Effector memory CD8-positive, alpha-beta T cell (primary cell): Measurements from ENCODE around the gene PACRG.

ENCODE experiments used
- ATAC-seq: fragments of 150-1000 bp; cut with Tn5 transposase; replicated peaks from 2 replicates; pipeline ENCODE4 v1.10.0; 2021; ENCODE audit warnings: mild to moderate bottlenecking, moderate library complexity
- DNase-seq, 3 experiments: peaks; one replicate each; pipeline ENCODE4 v3.0.0; 2021
- H3K27ac Mint-ChIP-seq, 2 donors: one replicate each; pipeline ENCODE4 v1.8.0; 2022; ENCODE audit warnings: mild to moderate bottlenecking in 2 of 2, mixed read lengths in 2 of 2, moderate library complexity in 2 of 2
- H3K27me3 Mint-ChIP-seq, 2 donors: one replicate each; pipeline ENCODE4 v1.8.0; 2022; ENCODE audit warnings: mixed read lengths in 2 of 2
- H3K36me3 Mint-ChIP-seq: one replicate; pipeline ENCODE4 v1.8.0; 2022; ENCODE audit warnings: mild to moderate bottlenecking, moderate library complexity, mixed read lengths; ENCODE audit not compliant: insufficient read depth
- H3K4me1 Mint-ChIP-seq, 2 donors: one replicate each; pipeline ENCODE4 v1.8.0; 2022; ENCODE audit warnings: low read depth in 2 of 2, mixed read lengths in 2 of 2
- H3K4me3 Mint-ChIP-seq, 2 donors: one replicate each; pipeline ENCODE4 v1.8.0; 2022; ENCODE audit warnings: mild to moderate bottlenecking in 2 of 2, mixed read lengths in 2 of 2, moderate library complexity in 2 of 2
- H3K9me3 Mint-ChIP-seq, 2 donors: one replicate each; pipeline ENCODE4 v1.8.0; 2022; ENCODE audit warnings: mixed read lengths in 2 of 2

PACRG gene

DNA sequence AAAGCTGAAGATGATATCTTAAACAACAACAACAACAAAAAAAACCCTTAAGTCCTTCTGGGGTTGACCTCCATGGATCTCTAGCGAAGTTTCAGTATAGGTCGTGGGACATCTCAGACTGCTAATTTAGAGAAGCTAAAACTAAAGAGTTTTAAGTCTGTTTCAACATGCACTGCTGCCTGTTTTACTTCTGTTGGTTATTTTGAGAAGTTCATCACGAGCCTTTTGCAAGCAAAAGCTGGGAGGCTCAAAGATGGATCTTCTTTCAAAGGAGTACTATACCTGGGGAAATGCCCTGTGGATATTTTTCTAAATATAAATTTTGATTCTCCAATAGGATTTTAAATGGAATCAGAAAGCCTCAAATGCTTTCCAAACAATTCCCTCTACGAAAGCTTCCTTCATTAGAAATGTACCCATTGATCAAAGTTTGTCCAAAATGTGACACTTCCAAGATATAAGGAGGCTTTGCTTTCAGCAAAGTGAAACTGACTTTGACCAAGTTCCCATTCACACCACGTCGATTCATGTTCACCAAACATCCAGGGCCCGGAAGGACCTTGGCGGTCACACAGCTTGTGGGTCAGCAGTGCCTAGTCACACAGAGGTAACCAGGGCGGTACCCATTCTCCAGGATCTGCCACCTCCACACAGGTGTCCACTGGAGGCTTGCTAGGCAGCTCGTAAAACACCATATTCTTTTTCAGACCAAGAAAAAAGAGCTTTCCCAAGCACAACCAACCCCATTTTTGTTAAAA, 592.0 kb downstream of the PACRG start:
- no peak for ATAC-seq
- Mint-ChIP-seq H3K27me3 (peaks cover 27 to 40% of the 10 kb centered on the region in 2 donors), H3K4me1 (peaks cover 2 to 3% of the 10 kb centered on the region in 2 donors)

DNA sequence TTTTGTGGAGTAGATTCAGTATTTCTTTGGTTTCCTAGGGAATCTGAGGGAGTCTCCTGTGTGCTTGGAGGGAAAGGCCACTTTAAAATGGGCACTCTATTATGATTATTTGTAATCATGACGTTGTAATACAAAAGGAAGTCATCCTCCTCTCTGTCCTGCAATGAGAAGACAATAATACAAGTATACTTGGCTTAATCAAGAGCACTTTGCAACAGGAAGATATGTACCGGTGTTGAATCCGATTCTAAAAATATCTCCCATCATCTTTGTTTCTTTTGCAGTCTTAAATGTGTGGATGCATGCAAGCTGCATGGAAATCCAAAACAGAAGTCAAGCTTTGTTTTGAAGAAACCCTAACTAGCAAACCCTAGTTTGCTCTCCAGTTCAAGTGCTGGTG, 592.6 kb downstream of the PACRG start:
- peaks cover 23 to 40% of the 10 kb centered on the region in 2 donors for H3K27me3 Mint-ChIP-seq
- H3K4me3 Mint-ChIP-seq = no peak overlapping the region
- ATAC-seq = no peak
- H3K4me1 Mint-ChIP-seq = peaks cover 2 to 3% of the 10 kb centered on the region in 2 donors
- no peak overlapping the region for H3K27ac Mint-ChIP-seq
- no peaks in the 10 kb centered on the region for H3K36me3 Mint-ChIP-seq
- no peak for DNase-seq
- H3K9me3 Mint-ChIP-seq = no peaks in the 10 kb centered on the region

More for the DNA sequence above, 592.0 kb downstream of the PACRG start:
- no peak overlapping the region for H3K27ac Mint-ChIP-seq
- no peak for DNase-seq
- no peak overlapping the region for H3K4me3 Mint-ChIP-seq
- no peaks in the 10 kb centered on the region for H3K36me3 Mint-ChIP-seq
- H3K9me3 Mint-ChIP-seq = no peaks in the 10 kb centered on the region

DNA sequence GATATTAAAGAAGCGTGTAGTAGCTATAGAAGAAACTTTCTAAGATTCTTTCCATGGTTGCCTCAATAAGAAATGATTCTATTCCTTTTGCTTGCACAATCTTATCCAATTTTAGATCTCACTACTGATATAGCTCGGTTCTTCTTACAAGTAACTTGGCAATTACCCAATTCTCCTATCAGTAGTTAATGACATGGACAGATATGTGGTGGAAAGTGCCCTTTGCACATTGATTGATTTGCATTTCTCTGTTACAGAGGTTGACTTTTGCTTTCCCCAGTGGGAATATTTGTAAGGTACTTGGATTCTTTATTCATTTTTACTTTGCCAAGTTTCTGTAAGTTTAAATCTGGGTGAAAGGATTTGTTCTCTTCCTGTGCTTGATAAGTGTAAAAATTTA, 593.0 kb downstream of the PACRG start:
- no peak for DNase-seq
- Mint-ChIP-seq H3K4me1 (peaks cover 2 to 3% of the 10 kb centered on the region in 2 donors), H3K27me3 (peaks cover 19 to 37% of the 10 kb centered on the region in 2 donors), H3K9me3 (no peaks in the 10 kb centered on the region), H3K4me3 (no peak overlapping the region), H3K36me3 (no peaks in the 10 kb centered on the region), H3K27ac (no peak overlapping the region)
- no peak for ATAC-seq

DNA sequence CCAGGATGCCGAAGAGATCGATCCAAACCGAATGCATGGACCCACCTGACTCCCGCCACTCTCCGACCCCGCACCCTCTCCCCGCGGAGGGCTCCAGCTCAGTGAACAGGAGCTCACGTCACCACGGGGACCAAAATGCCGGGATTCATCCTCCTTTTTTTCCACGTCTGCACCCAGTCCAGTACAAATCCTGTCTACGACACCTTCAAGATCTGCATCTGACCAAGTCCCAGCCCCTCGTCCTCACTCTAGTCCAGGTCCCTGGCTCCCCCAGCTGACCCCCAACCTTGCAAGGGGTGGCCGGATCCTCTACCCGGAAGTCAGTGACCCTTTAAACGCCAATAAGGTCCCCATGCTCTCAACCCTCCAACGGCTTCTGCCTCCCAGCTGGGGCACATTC, 593.9 kb downstream of the PACRG start:
- Mint-ChIP-seq H3K9me3 (no peaks in the 10 kb centered on the region), H3K4me1 (peaks cover 2 to 3% of the 10 kb centered on the region in 2 donors), H3K4me3 (no peak overlapping the region), H3K27me3 (peaks cover 17 to 33% of the 10 kb centered on the region in 2 donors), H3K36me3 (no peaks in the 10 kb centered on the region), H3K27ac (no peak overlapping the region)
- ATAC-seq (no peak), DNase-seq (no peak)

DNA sequence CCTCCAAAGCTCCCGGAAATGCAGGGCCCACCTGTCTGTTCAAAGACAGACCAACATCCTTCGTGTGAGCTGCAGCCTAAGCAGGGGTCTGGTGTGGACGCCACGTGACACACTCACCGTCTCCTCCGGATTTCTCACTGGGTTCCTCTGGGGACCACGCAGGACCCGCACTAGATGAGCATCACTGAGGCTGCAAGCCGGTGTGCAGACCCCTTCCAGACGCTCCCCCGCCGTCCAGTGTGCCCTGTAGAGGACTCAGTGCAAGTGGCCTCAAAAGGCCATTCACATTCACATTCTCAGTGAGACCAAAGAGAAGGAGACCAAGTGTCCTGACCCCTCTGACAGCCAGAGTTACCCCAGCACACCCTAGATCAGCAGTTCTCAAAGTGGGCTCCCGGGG, 595.5 kb downstream of the PACRG start:
- H3K36me3 Mint-ChIP-seq = no peaks in the 10 kb centered on the region
- ATAC-seq (no peak), DNase-seq (no peak)
- no peak overlapping the region for H3K27ac Mint-ChIP-seq
- no peaks in the 10 kb centered on the region for H3K9me3 Mint-ChIP-seq
- peaks cover 17 to 32% of the 10 kb centered on the region in 2 donors for H3K27me3 Mint-ChIP-seq
- peaks cover 2 to 3% of the 10 kb centered on the region in 2 donors for H3K4me1 Mint-ChIP-seq
- no peak overlapping the region for H3K4me3 Mint-ChIP-seq

DNA sequence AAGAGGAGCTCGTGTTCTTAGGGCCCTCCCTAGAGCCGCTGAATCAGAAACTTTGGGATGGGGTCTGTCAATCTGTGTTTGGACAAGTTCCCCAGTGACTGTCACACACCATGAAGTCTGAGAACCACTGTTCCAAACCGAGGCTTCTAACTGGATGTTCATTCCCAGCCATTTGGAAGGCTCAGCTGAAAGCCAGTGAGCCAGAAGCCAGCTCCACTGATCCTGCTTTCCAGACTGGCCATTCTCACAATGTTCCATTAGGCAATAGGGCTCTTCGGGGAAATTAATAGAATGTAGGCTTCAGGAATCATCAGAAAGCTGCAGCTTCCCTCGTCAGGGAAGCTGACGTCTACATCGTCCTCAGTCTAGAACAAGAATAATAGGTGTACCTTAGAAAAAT, 595.9 kb downstream of the PACRG start:
- Mint-ChIP-seq H3K4me3 (no peak overlapping the region), H3K4me1 (peaks cover 2 to 3% of the 10 kb centered on the region in 2 donors), H3K9me3 (no peaks in the 10 kb centered on the region), H3K27ac (no peak overlapping the region), H3K36me3 (no peaks in the 10 kb centered on the region), H3K27me3 (peaks cover 17 to 28% of the 10 kb centered on the region in 2 donors)
- DNase-seq = no peak
- no peak for ATAC-seq

DNA sequence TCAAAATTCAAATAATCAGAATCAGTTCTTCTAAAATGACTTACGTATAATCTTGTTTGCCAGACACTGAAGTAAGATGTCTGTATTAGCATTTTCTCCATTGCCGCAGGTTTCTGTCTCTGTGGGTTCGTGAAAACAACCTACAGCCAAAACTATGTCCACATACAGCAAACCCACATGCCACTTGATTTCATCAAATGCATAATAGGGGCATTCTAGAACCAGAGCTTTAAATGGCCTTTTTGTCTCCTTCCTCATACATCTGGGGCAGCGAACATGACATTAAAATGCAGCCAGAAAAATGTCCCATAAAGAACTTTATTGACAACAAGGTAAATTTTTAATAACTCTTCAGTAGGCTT, 596.5 kb downstream of the PACRG start:
- no peaks in the 10 kb centered on the region for H3K9me3 Mint-ChIP-seq
- no peaks in the 10 kb centered on the region for H3K36me3 Mint-ChIP-seq
- no peak for ATAC-seq
- peaks cover 2 to 3% of the 10 kb centered on the region in 2 donors for H3K4me1 Mint-ChIP-seq
- no peak overlapping the region for H3K4me3 Mint-ChIP-seq
- no peak overlapping the region for H3K27ac Mint-ChIP-seq
- DNase-seq = no peak
- H3K27me3 Mint-ChIP-seq = peaks cover 17 to 24% of the 10 kb centered on the region in 2 donors

DNA sequence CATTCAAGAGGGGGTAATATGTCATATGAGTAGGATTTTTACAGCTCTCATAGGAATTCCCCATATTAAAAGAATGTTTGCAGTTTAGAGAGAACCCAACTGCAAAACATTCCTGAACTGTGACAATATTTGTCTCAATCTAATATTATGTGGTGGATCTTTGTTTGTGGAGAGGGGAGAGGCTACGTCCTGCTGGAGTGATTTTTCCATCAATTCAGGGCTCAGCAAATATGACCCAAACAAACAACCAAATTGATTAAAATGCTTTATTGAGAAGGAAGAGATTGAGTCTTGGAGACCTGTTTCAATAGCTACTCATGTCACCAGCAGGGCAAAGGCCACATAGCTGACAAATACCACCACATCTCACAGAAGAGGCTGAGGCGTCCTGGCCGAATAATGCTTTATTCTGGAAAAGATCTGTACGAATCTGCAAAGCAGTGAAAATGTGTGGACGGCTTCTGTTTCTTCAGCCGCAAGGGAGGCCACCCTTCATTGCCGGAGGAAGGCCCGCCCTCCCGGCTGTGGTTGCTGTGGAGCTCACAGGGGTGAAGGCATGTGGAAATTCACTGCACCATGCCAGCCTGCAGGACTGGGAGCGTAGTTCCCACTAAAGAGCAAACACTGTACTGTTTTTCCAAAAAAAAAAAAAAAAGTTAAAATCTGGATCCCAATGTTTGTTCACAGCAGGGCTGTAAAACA, 597.1 kb downstream of the PACRG start:
- no peaks in the 10 kb centered on the region for H3K9me3 Mint-ChIP-seq
- no peak for ATAC-seq
- no peak overlapping the region for H3K27ac Mint-ChIP-seq
- no peak for DNase-seq
- H3K36me3 Mint-ChIP-seq = no peaks in the 10 kb centered on the region
- H3K27me3 Mint-ChIP-seq = peaks cover 17 to 24% of the 10 kb centered on the region in 2 donors
- H3K4me3 Mint-ChIP-seq = no peak overlapping the region
- peaks cover 2 to 3% of the 10 kb centered on the region in 2 donors for H3K4me1 Mint-ChIP-seq

DNA sequence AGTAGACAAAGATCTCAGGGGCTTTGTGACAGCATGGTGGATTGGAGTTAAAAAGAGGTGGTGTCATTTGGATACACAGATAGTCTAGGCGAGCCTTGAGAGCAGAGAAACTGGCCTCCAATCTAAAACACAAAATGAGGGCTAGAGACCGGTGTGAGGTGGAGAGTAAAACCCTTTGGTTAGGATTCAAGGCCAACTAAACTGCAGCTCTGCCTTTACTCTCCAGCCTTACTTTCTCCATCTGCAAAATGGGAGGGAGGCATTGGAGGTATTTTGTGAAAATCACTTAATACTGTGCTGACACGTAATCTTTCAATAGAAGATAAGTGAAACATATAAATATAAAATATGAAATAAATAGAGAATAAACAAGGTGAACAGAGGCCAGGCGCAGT, 597.6 kb downstream of the PACRG start:
- Mint-ChIP-seq H3K9me3 (no peaks in the 10 kb centered on the region), H3K27me3 (peaks cover 17 to 24% of the 10 kb centered on the region in 2 donors), H3K27ac (no peak overlapping the region), H3K4me3 (no peak overlapping the region), H3K36me3 (no peaks in the 10 kb centered on the region), H3K4me1 (no peaks in the 10 kb centered on the region)
- DNase-seq = no peak
- no peak for ATAC-seq

DNA sequence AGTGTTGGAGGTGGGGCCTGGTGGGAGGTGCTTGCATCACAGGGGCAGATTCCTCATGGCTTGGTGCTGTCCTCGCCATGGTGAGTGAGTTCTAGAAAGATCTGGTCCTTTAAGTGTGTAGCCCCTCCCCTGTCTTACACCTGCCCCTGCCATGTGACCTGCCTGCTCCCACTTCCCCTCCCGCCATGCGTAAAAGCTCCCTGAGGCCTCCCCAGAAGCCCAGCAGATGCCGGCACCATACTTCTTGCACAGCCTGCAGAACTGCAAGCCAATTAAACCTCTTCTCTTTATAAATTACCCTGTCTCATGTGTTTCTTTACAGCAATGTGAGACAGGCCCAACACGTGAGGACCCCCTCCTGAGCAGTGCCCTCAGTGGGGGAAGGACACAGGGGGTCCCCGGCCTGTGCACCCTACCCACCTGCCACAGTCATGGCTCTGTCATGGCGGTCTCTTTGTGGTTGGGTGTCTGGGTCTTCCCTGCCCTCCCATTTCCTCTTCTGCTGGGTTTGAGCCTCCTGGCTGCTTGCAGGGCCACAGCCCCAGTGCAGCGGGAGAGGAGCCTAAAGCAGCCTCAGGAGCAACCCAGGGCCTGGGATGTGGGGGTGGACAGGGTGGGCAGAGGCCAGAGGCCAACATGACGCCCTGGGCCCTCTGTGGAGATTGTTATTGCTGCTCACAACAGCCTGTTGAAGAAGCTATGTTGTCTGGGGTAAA, 599.5 kb downstream of the PACRG start:
- Mint-ChIP-seq H3K27ac (no peak overlapping the region), H3K4me1 (no peaks in the 10 kb centered on the region), H3K4me3 (no peak overlapping the region), H3K9me3 (no peaks in the 10 kb centered on the region), H3K36me3 (no peaks in the 10 kb centered on the region), H3K27me3 (peaks cover 8 to 15% of the 10 kb centered on the region in 2 donors)
- no peak for DNase-seq
- ATAC-seq = no peak

DNA sequence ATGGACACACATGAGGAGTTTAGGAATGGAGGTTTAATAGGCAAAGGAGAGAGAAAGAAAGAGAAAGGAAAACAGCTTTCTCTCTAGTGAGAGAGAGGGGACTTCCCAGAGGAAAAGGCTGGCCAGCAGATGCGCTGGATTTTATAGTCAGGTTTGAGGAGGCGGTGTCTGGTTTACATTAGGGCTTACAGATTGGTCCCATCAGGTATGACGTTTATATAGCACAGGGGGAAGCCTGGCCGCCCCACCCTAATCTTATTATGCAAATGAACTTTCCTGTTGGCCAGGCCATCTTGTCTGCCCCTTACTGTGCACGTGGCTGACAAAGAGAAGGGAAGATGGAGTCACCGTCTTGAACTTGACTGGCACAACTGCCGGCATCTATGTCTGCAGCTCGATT, 600.1 kb downstream of the PACRG start:
- Mint-ChIP-seq H3K27me3 (peaks cover 11 to 16% of the 10 kb centered on the region in 2 donors), H3K4me1 (no peaks in the 10 kb centered on the region), H3K36me3 (no peaks in the 10 kb centered on the region), H3K27ac (no peak overlapping the region), H3K9me3 (no peaks in the 10 kb centered on the region), H3K4me3 (no peak overlapping the region)
- DNase-seq (no peak), ATAC-seq (no peak)

DNA sequence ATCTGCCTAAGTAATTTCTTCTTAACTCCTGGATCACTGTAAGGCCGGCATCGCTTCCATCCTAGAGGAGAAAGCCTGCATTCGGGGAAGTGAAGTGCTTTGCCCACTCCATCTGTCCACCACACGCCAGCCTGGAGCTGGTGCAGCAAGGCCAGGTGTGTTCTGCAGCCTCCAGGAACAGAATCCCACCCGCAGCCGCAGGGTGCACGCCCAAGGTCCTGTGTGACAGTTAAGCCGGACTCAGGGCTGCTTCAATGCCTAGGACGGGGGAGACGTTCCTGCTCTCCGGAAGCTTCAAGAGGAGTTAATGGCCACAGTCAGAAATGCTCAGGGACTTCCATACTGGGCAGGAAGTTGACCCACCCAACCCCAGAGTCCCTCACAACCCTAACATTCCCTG, 600.6 kb downstream of the PACRG start:
- DNase-seq (no peak), ATAC-seq (no peak)
- no peaks in the 10 kb centered on the region for H3K4me1 Mint-ChIP-seq
- no peaks in the 10 kb centered on the region for H3K36me3 Mint-ChIP-seq
- no peak overlapping the region for H3K27ac Mint-ChIP-seq
- no peaks in the 10 kb centered on the region for H3K9me3 Mint-ChIP-seq
- peaks cover 16 to 21% of the 10 kb centered on the region in 2 donors for H3K27me3 Mint-ChIP-seq
- H3K4me3 Mint-ChIP-seq = no peak overlapping the region

DNA sequence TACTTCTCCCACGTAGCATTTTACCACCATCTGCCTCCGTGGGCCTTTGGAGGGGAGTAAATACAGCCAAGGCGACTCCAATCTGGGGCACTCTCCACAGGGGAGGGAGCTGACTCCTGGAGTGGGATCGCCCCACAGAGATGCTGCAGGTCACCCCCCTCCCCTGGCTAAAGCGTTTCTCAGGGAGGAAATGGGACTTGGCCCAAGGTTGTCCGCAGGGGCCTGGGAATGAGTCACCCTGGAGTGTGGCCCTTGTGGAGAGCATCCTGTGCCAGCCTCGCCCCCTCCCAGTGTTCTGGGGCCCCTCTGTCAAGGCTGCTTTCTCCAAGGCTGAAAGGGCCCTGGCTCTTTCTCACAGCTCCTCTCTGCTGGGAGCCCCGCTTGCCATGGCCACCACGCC, 602.2 kb downstream of the PACRG start:
- Mint-ChIP-seq H3K27me3 (peaks cover 16 to 33% of the 10 kb centered on the region in 2 donors), H3K4me1 (no peaks in the 10 kb centered on the region), H3K4me3 (no peak overlapping the region), H3K27ac (no peak overlapping the region), H3K36me3 (peaks cover 4% of the 10 kb centered on the region), H3K9me3 (no peaks in the 10 kb centered on the region)
- ATAC-seq (no peak), DNase-seq (no peak)
